Neural crest cell (in vitro differentiated cells): ENCODE data around the gene PPP3CA. TPM values are rescaled to one million over a fixed set of nuclear protein-coding genes. Genes with fewer than 3 reads are reported as not detected.

ENCODE experiments used
- DNase-seq: peaks from one replicate; pipeline ENCODE4 v3.0.0; 2021; ENCODE audit warnings: low read depth, mixed read lengths, low spot score
- H3K27ac Mint-ChIP-seq: one replicate; pipeline ENCODE4 v1.8.0; 2021; ENCODE audit warnings: mild to moderate bottlenecking, mixed read lengths; ENCODE audit not compliant: unreplicated experiment
- H3K27me3 Mint-ChIP-seq: 2 replicates; pipeline ENCODE4 v1.8.0; 2021; ENCODE audit warnings: low read depth, mild to moderate bottlenecking, mixed read lengths
- H3K36me3 Mint-ChIP-seq: 2 replicates; pipeline ENCODE4 v1.8.0; 2021; ENCODE audit warnings: low read depth, mild to moderate bottlenecking, mixed read lengths
- H3K4me1 Mint-ChIP-seq: 2 replicates; pipeline ENCODE4 v1.8.0; 2021; ENCODE audit warnings: mixed read lengths
- H3K4me3 Mint-ChIP-seq: one replicate; pipeline ENCODE4 v1.8.0; 2021; ENCODE audit warnings: mild to moderate bottlenecking, mixed read lengths
- H3K9me3 Mint-ChIP-seq: 2 replicates; pipeline ENCODE4 v1.8.0; 2021; ENCODE audit warnings: mixed read lengths
- CTCF ChIP-seq: fragments of 200-600 bp; sonication (generic); conservative IDR thresholded peaks from 2 replicates; pipeline ENCODE4 v1.5.0; 2021; ENCODE audit warnings: antibody characterized with exemption, mild to moderate bottlenecking
- total RNA-seq: library from RNA; stranded (reverse); gene quantifications from 2 replicates; pipeline ENCODE4 v1.2.1, GENCODE V29; 2021

PPP3CA gene
- total RNA-seq, 1 donor from 2014 or later, result 12.2 TPM

- no peak for DNase-seq
- Mint-ChIP-seq H3K9me3 (no peaks in the 10 kb centered on the region), H3K4me1 (peaks cover 33% of the 10 kb centered on the region), H3K27ac (no peak overlapping the region), H3K4me3 (no peak overlapping the region), H3K27me3 (no peaks in the 10 kb centered on the region), H3K36me3 (no peaks in the 10 kb centered on the region)
- TF ChIP-seq CTCF, result no peak
Measured at GRCh38 chr4:101155368-101155767, 192.0 kb downstream of the PPP3CA start.

- H3K9me3 Mint-ChIP-seq, result no peaks in the 10 kb centered on the region
Measured at GRCh38 chr4:101153653-101154052, 193.7 kb downstream of the PPP3CA start.

GRCh38 chr4:101152521-101152920 is 194.8 kb downstream of the PPP3CA start:
- H3K4me3 Mint-ChIP-seq, result no peak overlapping the region
- no peak for TF ChIP-seq CTCF
- H3K9me3 Mint-ChIP-seq, result no peaks in the 10 kb centered on the region
- H3K4me1 Mint-ChIP-seq, result peaks cover 29% of the 10 kb centered on the region
- no peaks in the 10 kb centered on the region for H3K27me3 Mint-ChIP-seq
- no peaks in the 10 kb centered on the region for H3K36me3 Mint-ChIP-seq
- H3K27ac Mint-ChIP-seq, result no peak overlapping the region
- no peak for DNase-seq

More at GRCh38 chr4:101153653-101154052, 193.7 kb downstream of the PPP3CA start:
- TF ChIP-seq CTCF, result no peak
- no peaks in the 10 kb centered on the region for H3K27me3 Mint-ChIP-seq
- no peak for DNase-seq
- H3K27ac Mint-ChIP-seq, result no peak overlapping the region
- peaks cover 33% of the 10 kb centered on the region for H3K4me1 Mint-ChIP-seq
- no peak overlapping the region for H3K4me3 Mint-ChIP-seq
- no peaks in the 10 kb centered on the region for H3K36me3 Mint-ChIP-seq

GRCh38 chr4:101148551-101148950 is 198.8 kb downstream of the PPP3CA start:
- peaks cover 7% of the 10 kb centered on the region for H3K4me1 Mint-ChIP-seq
- no peak overlapping the region for H3K4me3 Mint-ChIP-seq
- no peak for TF ChIP-seq CTCF
- H3K27ac Mint-ChIP-seq, result no peak overlapping the region
- no peaks in the 10 kb centered on the region for H3K36me3 Mint-ChIP-seq
- no peaks in the 10 kb centered on the region for H3K9me3 Mint-ChIP-seq
- H3K27me3 Mint-ChIP-seq, result no peaks in the 10 kb centered on the region
- no peak for DNase-seq

GRCh38 chr4:101147283-101147682 is 200.0 kb downstream of the PPP3CA start:
- H3K4me1 Mint-ChIP-seq, result peaks cover 3% of the 10 kb centered on the region
- H3K27ac Mint-ChIP-seq, result no peak overlapping the region
- TF ChIP-seq CTCF, result no peak
- no peak for DNase-seq
- no peaks in the 10 kb centered on the region for H3K9me3 Mint-ChIP-seq
- no peak overlapping the region for H3K4me3 Mint-ChIP-seq
- no peaks in the 10 kb centered on the region for H3K36me3 Mint-ChIP-seq
- no peaks in the 10 kb centered on the region for H3K27me3 Mint-ChIP-seq

GRCh38 chr4:101145021-101145420 is 202.3 kb downstream of the PPP3CA start:
- no peak for DNase-seq
- H3K4me1 Mint-ChIP-seq, result peaks cover 7% of the 10 kb centered on the region
- no peaks in the 10 kb centered on the region for H3K9me3 Mint-ChIP-seq
- no peak overlapping the region for H3K4me3 Mint-ChIP-seq
- no peak for TF ChIP-seq CTCF
- no peaks in the 10 kb centered on the region for H3K36me3 Mint-ChIP-seq
- H3K27me3 Mint-ChIP-seq, result no peaks in the 10 kb centered on the region
- no peak overlapping the region for H3K27ac Mint-ChIP-seq
